ENCODE measurements around the gene TMEM266.

TMEM266 gene

GRCh38 chr15:76065245-76065644 is 5.5 kb downstream of the TMEM266 start:
- DNase-seq (ENCODE audit: low read depth in 2 of 3, low spot score in 1 of 3) = no peak

GRCh38 chr15:76065793-76066192 is 6.0 kb downstream of the TMEM266 start:
- no peak for DNase-seq (ENCODE audit: low read depth in 2 of 3, low spot score in 1 of 3)

- DNase-seq (ENCODE audit: low read depth in 2 of 3, low spot score in 1 of 3) = no peak
Measured at GRCh38 chr15:76070192-76070591, 10.4 kb downstream of the TMEM266 start.

GRCh38 chr15:76070921-76071635 is 11.3 kb downstream of the TMEM266 start:
- DNase-seq (ENCODE audit: low read depth in 2 of 3, low spot score in 1 of 3) = no peak

GRCh38 chr15:76071806-76072205 is 12.0 kb downstream of the TMEM266 start:
- no peak for DNase-seq (ENCODE audit: low read depth in 2 of 3, low spot score in 1 of 3)

GRCh38 chr15:76073554-76073953 is 13.8 kb downstream of the TMEM266 start:
- DNase-seq (ENCODE audit: low read depth in 2 of 3, low spot score in 1 of 3) = no peak

GRCh38 chr15:76075046-76075445 is 15.3 kb downstream of the TMEM266 start:
- no peak for DNase-seq (ENCODE audit: low read depth in 2 of 3, low spot score in 1 of 3)

- DNase-seq (ENCODE audit: low read depth in 2 of 3, low spot score in 1 of 3) = no peak
Measured at GRCh38 chr15:76078285-76078877, 18.6 kb downstream of the TMEM266 start.

- DNase-seq (ENCODE audit: low read depth in 2 of 3, low spot score in 1 of 3) = no peak
Measured at GRCh38 chr15:76084256-76084655, 24.5 kb downstream of the TMEM266 start.

- no peak for DNase-seq (ENCODE audit: low read depth in 2 of 3, low spot score in 1 of 3)
Measured at GRCh38 chr15:76098685-76099084, 38.9 kb downstream of the TMEM266 start.

- no peak for DNase-seq (ENCODE audit: low read depth in 2 of 3, low spot score in 1 of 3)
Measured at GRCh38 chr15:76099388-76099787, 39.6 kb downstream of the TMEM266 start.

GRCh38 chr15:76100361-76100760 is 40.6 kb downstream of the TMEM266 start:
- no peak for DNase-seq (ENCODE audit: low read depth in 2 of 3, low spot score in 1 of 3)

GRCh38 chr15:76101655-76102054 is 41.9 kb downstream of the TMEM266 start:
- no peak for DNase-seq (ENCODE audit: low read depth in 2 of 3, low spot score in 1 of 3)

GRCh38 chr15:76105391-76105790 is 45.6 kb downstream of the TMEM266 start:
- DNase-seq (ENCODE audit: low read depth in 2 of 3, low spot score in 1 of 3) = no peak

GRCh38 chr15:76105911-76106310 is 46.1 kb downstream of the TMEM266 start:
- no peak for DNase-seq (ENCODE audit: low read depth in 2 of 3, low spot score in 1 of 3)

GRCh38 chr15:76107169-76107568 is 47.4 kb downstream of the TMEM266 start:
- DNase-seq (ENCODE audit: low read depth in 2 of 3, low spot score in 1 of 3) = no peak

- DNase-seq (ENCODE audit: low read depth in 2 of 3, low spot score in 1 of 3) = no peak
Measured at GRCh38 chr15:76108021-76108723, 48.4 kb downstream of the TMEM266 start.

GRCh38 chr15:76109046-76109445 is 49.3 kb downstream of the TMEM266 start:
- no peak for DNase-seq (ENCODE audit: low read depth in 2 of 3, low spot score in 1 of 3)

GRCh38 chr15:76114561-76114960 is 54.8 kb downstream of the TMEM266 start:
- DNase-seq (ENCODE audit: low read depth in 2 of 3, low spot score in 1 of 3) = no peak

GRCh38 chr15:76116138-76116885 is 56.5 kb downstream of the TMEM266 start:
- no peak for DNase-seq (ENCODE audit: low read depth in 2 of 3, low spot score in 1 of 3)

GRCh38 chr15:76117181-76117580 is 57.4 kb downstream of the TMEM266 start:
- DNase-seq (ENCODE audit: low read depth in 2 of 3, low spot score in 1 of 3) = no peak

GRCh38 chr15:76118767-76119166 is 59.0 kb downstream of the TMEM266 start:
- DNase-seq (ENCODE audit: low read depth in 2 of 3, low spot score in 1 of 3) = no peak

Measured in stimulated activated CD4-positive, alpha-beta T cell treated with anti-CD3 and anti-CD28 coated beads, Interleukin-12 subunit alpha, Interleukin-12 subunit beta, amount 100 ng/mL, for 48 hours (primary cell).